Body of pancreas (tissue), 4 donors: ENCODE results near the gene POU2AF1. TPM values are rescaled to one million over a fixed set of nuclear protein-coding genes. Genes with fewer than 3 reads are reported as not detected.

Experiments
- ATAC-seq: fragments of 150-250 bp; one replicate; pipeline ENCODE4 v1.9.1; 2016
- DNase-seq, 4 donors: peaks; one replicate each; pipeline ENCODE4 v3.0.0-alpha.2; 2019
- H3K27ac ChIP-seq, 4 donors: fragments of 200-600 bp; sonication (generic); 1 replicate in 3 of 4; 2 replicates in 1 of 4; pipeline versions ENCODE4 v1.5.1 to v1.6.1; 2016 to 2019; ENCODE audit warnings: mild to moderate bottlenecking in 1 of 4, mixed read lengths in 1 of 4, moderate library complexity in 1 of 4
- H3K27me3 ChIP-seq, 2 donors: fragments of 200-600 bp; sonication (generic); one replicate each; pipeline ENCODE4 v1.6.0; 2016; ENCODE audit warnings: mild to moderate bottlenecking in 1 of 2
- H3K36me3 ChIP-seq, 2 donors: fragments of 200-600 bp; sonication (generic); replicated peaks in 1 of 2; 2 replicates each; pipeline ENCODE4 v1.5.1; 2016; ENCODE audit warnings: low read depth in 2 of 2; ENCODE audit not compliant: insufficient read depth in 1 of 2
- H3K4me1 ChIP-seq: fragments of 200-600 bp; sonication (generic); one replicate; pipeline ENCODE4 v1.6.0; 2016
- H3K4me3 ChIP-seq, 2 donors: fragments of 200-600 bp; sonication (generic); 1 replicate in 1 of 2; 2 replicates in 1 of 2; pipeline ENCODE4 v1.5.1; 2016 to 2019
- H3K9me3 ChIP-seq, 3 donors: fragments of 200-600 bp; sonication (generic); 1 replicate in 2 of 3; 2 replicates in 1 of 3; pipeline ENCODE4 v1.5.1; 2016
- POLR2A ChIP-seq, 3 donors: fragments of 450-650 bp; IDR thresholded peaks; one replicate each; pipeline ENCODE4 v1.6.1; 2016; ENCODE audit warnings: antibody characterized with exemption in 3 of 3, mild to moderate bottlenecking in 2 of 3
- WGBS, 2 donors: methylation state at CpG; one replicate each; pipeline ENCODE4 v1.1.5; 2017; 5-methylcytosine and 5-hydroxymethylcytosine counted together
- intact Hi-C: fragments of 100-400 bp; cut with DNase I; formaldehyde crosslinking; loops from one replicate; pipeline ENCODE4 v1.15.1; 2023
- total RNA-seq, 2 donors: library from RNA; depleted of rRNA; stranded (reverse); fragments of >200 nt; gene quantifications; one replicate each; pipeline ENCODE4 v1.1.0, GENCODE V29; 2016
- TF ChIP-seq, protein P1 (sequence below), 7 experiments: fragments of 450-650 bp in 4 of 7; fragments of 200-600 bp in 3 of 7; sonication (generic) in 3 of 7; IDR thresholded peaks; one replicate each; pipeline ENCODE4 v1.5.1; 2016 to 2019; ENCODE audit warnings: antibody characterized with exemption in 7 of 7

Gene POU2AF1
- total RNA-seq, 2 donors from 2014 or later, result 8.9 TPM; not detected in 1

DNA sequence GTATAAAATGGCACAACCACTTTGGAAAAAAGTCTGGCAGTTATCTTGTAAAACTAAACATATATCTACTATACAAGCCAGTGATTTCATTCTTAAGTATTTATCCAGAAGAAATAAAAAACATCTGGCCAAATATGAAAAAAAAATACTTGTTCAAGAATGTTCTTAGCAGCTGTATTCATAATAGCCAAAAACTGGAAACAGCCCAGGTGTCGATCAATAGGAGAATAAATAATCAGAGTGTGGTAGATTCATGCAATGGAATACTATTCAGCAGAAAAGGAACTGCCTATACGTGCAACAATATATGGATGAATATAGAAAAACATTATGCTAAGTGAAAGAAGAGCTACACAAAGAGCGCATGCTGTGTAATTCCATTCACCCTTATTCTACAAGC, 36.7 kb downstream of the POU2AF1 start:
- intact Hi-C loops, result no loop called here
- no peaks in the 10 kb centered on the region for H3K36me3 ChIP-seq
- WGBS, 2 donors, result 46 to 51% methylated on average over 3 of the region's 3 CpGs
- DNase-seq (no peak), ATAC-seq (no peak)
- H3K4me3 ChIP-seq, result no peak overlapping the region
- no peaks in the 10 kb centered on the region for H3K9me3 ChIP-seq
- no peaks in the 10 kb centered on the region for H3K27me3 ChIP-seq
- peaks cover 6% of the 10 kb centered on the region for H3K4me1 ChIP-seq
- no peak overlapping the region for H3K27ac ChIP-seq
- TF ChIP-seq POLR2A (IDR thresholded peaks at IDR 0.05), result no peak
- TF ChIP-seq, protein P1, sequence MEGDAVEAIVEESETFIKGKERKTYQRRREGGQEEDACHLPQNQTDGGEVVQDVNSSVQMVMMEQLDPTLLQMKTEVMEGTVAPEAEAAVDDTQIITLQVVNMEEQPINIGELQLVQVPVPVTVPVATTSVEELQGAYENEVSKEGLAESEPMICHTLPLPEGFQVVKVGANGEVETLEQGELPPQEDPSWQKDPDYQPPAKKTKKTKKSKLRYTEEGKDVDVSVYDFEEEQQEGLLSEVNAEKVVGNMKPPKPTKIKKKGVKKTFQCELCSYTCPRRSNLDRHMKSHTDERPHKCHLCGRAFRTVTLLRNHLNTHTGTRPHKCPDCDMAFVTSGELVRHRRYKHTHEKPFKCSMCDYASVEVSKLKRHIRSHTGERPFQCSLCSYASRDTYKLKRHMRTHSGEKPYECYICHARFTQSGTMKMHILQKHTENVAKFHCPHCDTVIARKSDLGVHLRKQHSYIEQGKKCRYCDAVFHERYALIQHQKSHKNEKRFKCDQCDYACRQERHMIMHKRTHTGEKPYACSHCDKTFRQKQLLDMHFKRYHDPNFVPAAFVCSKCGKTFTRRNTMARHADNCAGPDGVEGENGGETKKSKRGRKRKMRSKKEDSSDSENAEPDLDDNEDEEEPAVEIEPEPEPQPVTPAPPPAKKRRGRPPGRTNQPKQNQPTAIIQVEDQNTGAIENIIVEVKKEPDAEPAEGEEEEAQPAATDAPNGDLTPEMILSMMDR (IDR thresholded peaks at IDR 0.05), result no peak

DNA sequence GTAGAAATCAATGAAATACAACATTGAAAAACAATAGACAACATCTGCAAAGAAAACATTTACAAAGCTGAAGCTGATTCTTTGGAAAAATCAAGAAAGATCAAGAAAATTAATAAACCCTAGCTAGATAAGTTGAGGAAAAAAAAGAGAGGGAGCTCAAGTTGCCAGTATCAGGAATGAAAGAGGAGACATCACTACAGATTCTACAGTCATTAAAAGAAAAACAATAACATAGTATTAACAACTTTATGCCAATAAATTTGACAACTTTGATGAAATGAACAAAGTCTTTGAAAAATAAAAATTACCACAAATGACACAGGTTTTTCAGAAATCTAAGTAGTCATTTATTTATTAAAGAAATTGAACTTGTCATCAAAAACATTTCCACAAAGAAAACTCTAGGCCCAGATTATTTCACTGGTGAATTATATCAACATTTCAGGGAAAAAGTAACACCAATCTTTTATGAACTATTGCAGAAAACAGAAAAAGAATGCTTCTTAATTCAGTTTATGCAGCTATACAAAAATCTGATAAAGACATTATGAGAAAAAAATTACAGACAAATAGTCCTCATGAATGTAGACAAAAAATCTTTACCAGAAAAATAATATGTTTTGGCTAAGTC, 39.2 kb downstream of the POU2AF1 start:
- Histone ChIP-seq H3K4me3 (no peak overlapping the region), H3K27me3 (no peaks in the 10 kb centered on the region), H3K36me3 (no peaks in the 10 kb centered on the region), H3K4me1 (peaks cover 27% of the 10 kb centered on the region), H3K9me3 (no peaks in the 10 kb centered on the region), H3K27ac (no peak overlapping the region)
- ATAC-seq (no peak), DNase-seq (no peak)
- intact Hi-C loops, result no loop called here
- TF ChIP-seq POLR2A (IDR thresholded peaks at IDR 0.05), result no peak
- TF ChIP-seq, protein P1 (IDR thresholded peaks at IDR 0.05), result no peak

DNA sequence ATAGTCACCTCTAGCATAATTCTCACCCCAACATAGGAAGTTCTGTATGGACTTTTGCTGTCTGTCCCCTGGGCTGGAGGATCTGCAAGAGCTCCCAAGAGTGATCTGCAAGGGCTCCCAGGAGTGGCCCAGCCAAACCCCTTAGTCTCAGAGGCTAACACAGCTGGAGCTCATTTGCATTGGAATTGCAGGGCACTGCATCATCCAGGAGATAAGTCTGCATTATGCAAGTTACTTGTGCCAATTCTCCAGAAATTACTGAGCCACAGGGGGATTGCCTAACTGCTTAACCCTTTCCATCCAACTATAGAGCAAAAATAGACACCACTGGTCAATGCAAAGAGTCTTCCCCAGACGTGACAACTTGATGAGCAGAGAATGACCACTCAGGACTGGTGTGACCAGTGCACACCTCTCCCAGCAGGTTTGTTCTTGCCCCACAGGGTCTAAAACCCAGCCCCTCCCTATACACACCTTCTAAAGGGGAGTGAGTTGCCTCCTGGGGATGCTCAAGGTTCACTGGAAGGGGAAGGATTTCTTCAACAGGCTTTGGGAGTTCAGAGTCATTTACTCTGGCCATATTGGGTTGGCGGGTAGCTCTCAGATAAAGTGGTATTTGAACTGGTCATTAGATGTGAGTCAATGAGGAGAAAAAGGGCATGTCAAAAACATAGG, 42.4 kb downstream of the POU2AF1 start:
- TF ChIP-seq, protein P1 (IDR thresholded peaks at IDR 0.05), result no peak
- no peak for TF ChIP-seq POLR2A (IDR thresholded peaks at IDR 0.05)
- DNase-seq (no peak), ATAC-seq (no peak)
- Histone ChIP-seq H3K4me1 (peaks cover 53% of the 10 kb centered on the region), H3K27me3 (no peaks in the 10 kb centered on the region), H3K4me3 (no peak overlapping the region), H3K36me3 (no peaks in the 10 kb centered on the region), H3K27ac (peak overlapping the region in 2 of 4 donors; percentile 75 to 78), H3K9me3 (no peaks in the 10 kb centered on the region)
- intact Hi-C loops, result no loop called here
- WGBS, 2 donors, result 81 to 95% methylated on average over 2 of the region's 2 CpGs

DNA sequence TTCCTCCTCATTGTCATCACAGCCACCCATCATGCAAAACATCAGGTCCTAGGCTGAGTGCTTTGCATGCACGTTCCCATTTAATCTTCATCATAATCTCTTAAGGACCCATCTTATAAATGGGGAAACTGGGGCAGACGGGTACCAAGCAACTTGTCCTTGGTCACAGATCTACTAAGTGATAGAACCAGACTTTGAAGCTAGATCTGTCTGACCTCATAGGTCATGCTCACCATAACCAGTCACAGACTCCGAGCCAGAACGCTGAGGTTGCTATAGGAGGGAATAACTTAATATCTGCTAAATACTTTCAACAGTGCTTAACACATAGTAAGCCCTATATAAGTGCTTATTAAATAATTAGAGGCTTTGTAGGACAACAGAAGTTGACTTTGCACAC, 43.0 kb downstream of the POU2AF1 start:
- 74 to 78% methylated on average over 4 of the region's 4 CpGs for WGBS, 2 donors
- no peak for TF ChIP-seq POLR2A (IDR thresholded peaks at IDR 0.05)
- TF ChIP-seq, protein P1 (IDR thresholded peaks at IDR 0.05), result no peak
- no peak for ATAC-seq
- H3K9me3 ChIP-seq, result no peaks in the 10 kb centered on the region
- H3K4me1 ChIP-seq, result peaks cover 59% of the 10 kb centered on the region
- H3K36me3 ChIP-seq, result no peaks in the 10 kb centered on the region
- intact Hi-C loops, result no loop called here
- H3K27me3 ChIP-seq, result no peaks in the 10 kb centered on the region
- no peak for DNase-seq
- H3K4me3 ChIP-seq, result no peak overlapping the region
- peak overlapping the region; percentile 1 to 78 (median 74) for H3K27ac ChIP-seq

DNA sequence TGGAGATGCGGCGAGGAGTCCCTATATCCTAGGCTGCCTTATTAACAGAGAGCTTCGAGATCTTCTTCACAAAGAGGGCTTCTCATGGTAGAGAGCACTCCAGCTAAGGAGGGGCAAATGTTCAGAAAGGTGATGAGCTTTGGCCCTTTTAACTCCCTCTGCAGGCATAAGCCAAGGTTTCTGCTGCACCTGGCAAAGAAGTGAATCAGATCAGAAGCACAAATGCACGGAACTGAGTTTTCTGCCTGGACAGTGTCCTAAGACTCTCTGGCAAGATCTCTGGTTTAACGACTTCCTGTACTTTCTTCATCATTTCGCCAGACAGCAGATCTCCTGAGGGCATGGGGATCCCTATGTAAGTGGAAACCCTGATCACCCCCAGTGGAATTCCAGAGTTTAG, 43.5 kb downstream of the POU2AF1 start:
- DNase-seq (no peak), ATAC-seq (no peak)
- WGBS, 2 donors, result 52 to 59% methylated on average over 6 of the region's 6 CpGs
- intact Hi-C loops, result no loop called here
- H3K9me3 ChIP-seq, result no peaks in the 10 kb centered on the region
- H3K27me3 ChIP-seq, result no peaks in the 10 kb centered on the region
- H3K27ac ChIP-seq, result peak overlapping the region; percentile 1 to 78 (median 74)
- no peaks in the 10 kb centered on the region for H3K36me3 ChIP-seq
- H3K4me3 ChIP-seq, result no peak overlapping the region
- peaks cover 65% of the 10 kb centered on the region for H3K4me1 ChIP-seq
- TF ChIP-seq, protein P1 (IDR thresholded peaks at IDR 0.05), result no peak
- TF ChIP-seq POLR2A (IDR thresholded peaks at IDR 0.05), result no peak
